ENCODE results near the gene MAF.

- no peak for TF ChIP-seq POLR2A (IDR thresholded peaks at IDR 0.05; ENCODE audit: extremely low read depth, insufficient read length)
- no peak for TF ChIP-seq CTCF (IDR thresholded peaks at IDR 0.05; ENCODE audit: low read depth, low read length)
Measured at GRCh38 chr16:79648826-79649225, 48.3 kb upstream of the MAF start.
